OCI-M1 (cell line): ENCODE results near the gene POLR2J3.
"Not testable (repeated sequence)": the region's sequence is repeated elsewhere in the genome, so short reads cannot be mapped to it uniquely, and the experiment has no call there.

Source experiments
- DNase-seq: peaks from one replicate; lab custom pipeline; 2025; lab: John Stamatoyannopoulos, UW

POLR2J3 gene

DNA sequence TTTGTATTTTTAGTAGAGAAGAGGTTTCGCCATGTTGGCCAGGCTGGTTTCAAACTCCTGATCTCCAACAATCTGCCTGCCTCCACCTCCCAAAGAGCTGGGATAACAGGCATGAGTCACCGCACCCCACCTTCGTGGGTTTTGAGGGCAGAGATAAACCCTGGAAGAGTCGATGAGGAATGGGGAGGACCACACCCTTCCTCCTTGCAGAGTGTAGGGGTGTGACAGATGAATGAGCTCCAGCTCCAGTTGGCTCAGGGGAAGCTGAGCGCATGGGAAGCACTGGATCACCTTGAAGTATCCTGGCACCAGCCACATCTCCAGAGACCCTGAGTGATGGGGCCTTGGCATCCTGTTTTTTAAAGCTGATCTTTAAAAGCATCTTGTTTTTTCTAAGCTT is 11.1 kb upstream of the POLR2J3 start:
- not testable (repeated sequence) for DNase-seq

DNA sequence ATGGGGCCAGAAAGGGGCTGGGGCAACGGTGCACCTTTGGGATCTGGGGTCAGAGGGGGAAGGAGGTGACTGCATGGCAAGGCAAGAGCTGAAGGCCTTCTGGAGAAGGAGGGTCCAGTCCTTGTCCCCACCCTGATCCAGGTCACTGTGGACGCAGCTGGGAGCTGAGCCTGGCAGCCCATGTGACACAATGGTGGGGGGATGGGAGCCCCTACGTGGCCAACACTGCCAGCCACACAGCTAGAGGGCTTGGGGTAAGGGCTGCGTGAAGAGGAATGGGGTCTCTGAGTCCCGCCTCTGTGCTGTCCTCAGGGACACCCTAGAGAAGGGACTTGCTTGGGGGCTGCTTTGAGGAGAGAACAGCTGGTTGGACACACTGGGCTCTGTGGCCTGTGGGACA is 9.3 kb upstream of the POLR2J3 start:
- not testable (repeated sequence) for DNase-seq

DNA sequence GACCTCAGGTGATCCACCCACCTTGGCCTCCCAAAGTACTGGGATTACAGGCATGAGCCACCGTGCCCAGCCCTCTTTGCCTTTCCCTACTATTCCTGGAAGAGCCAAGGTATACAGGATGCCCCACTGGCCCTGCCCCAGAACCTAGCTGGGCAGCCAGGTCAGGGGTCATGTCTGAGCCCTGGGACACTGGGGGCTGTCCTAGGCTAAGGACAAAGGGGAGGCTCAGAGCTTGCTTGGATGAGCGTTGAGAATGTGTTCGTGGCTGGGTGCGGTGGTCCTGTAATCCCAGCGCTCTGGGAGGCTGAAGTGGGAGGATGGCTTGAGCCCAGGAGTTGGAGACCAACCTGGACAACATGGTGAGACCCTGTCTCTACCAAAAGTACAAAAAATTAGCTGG is 6.1 kb upstream of the POLR2J3 start:
- DNase-seq, result not testable (repeated sequence)

DNA sequence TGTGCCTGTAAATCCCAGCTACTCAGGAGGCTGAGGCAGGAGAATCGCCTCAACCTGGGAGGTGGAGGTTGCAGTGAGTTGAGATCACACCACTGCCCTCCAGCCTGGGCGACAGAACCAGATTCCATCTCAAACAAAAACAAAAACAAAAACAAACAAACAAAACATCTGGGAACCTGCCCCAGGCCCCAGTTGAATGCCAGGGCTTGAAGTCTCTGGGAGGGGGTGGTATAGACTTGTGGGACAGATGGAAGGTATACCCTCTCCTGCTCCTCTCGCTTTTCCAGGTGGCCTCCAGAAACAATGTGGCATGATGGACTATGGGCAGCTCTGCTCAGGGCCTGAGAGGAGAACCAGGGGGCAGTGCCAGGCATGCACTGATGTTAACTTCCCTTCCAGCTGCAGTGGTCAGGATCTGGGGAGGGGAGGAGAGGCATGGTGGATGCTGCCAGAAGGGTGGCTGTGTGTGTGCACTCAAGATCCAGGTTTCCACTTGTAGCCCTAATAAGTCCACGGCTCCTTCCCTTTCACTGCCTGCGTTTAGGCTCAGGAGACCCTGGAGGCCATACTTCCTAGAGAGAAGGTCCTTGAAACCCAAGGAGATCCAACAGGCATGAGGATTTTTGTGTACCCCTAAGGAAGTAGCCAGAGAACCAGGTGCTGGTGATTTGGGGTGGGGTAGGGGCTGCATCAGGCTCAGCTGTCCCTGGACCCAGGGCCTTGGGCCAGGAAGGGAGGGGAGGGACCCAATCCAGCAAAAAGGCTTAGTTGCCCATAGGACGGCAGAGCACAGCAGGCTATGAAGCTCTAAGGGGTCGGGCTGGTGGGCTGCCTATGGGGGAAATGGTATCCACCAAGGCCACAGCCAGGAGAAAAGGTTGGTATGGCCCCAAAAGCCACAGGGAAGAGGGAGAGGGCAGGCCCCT is 5.2 kb upstream of the POLR2J3 start:
- DNase-seq, result not testable (repeated sequence)

DNA sequence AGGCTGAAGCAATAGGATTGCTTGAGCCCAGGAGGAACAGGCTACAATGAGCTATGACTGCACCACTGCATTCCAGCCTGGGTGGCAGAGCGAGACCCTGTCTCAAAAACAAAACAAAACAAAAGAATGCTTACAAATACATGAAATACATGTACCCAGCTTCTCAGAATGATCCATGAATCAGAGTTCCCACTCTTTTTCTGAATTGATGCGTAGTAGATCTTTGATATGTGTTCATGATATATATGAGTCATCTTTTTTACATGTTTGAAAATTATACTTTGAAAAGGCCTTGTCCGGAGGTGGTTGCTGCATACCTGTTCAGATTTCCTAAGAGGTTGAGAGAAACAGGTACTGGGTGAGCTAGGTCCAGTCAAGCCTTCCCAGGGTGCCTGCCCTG is 4.0 kb upstream of the POLR2J3 start:
- DNase-seq, result not testable (repeated sequence)

DNA sequence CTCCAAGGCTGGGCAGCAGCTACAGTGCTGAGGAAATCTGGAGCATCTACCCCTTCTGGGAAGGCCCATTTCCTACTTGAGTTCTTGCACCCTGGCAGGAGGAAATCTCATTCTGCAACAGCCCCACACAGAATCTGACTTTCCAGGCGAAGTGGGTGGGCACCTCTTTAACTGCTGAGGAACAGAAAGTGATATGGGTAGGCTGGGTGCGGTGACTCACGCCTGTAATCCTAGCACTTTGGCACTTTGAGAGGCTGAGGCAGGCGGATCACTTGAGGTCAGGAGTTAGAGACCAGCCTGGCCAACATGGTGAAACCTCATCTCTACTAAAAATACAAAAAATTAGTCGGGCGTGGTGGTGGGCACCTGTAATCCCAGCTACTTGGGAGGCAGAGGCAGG is 2.2 kb upstream of the POLR2J3 start:
- DNase-seq, result not testable (repeated sequence)

DNA sequence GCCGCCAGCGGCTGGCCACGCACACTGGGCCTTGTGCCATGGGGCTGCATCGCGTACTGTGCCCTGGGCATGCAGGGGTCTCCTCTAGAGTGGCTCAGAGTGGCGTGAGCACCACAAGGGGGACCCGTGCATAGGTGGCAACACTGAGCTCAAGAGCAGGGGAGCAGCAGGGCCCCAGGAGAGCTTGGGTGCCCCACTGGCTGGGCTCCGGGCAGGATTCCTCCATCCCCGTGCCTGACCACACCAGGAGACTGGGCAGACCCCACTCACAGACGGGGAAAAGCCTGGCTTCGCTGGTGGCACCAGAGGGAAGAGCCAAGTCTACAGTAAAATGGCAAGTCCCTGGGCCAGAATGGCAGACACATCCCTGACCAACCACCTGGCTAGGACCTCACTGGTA is 3.8 kb downstream of the POLR2J3 start:
- not testable (repeated sequence) for DNase-seq

DNA sequence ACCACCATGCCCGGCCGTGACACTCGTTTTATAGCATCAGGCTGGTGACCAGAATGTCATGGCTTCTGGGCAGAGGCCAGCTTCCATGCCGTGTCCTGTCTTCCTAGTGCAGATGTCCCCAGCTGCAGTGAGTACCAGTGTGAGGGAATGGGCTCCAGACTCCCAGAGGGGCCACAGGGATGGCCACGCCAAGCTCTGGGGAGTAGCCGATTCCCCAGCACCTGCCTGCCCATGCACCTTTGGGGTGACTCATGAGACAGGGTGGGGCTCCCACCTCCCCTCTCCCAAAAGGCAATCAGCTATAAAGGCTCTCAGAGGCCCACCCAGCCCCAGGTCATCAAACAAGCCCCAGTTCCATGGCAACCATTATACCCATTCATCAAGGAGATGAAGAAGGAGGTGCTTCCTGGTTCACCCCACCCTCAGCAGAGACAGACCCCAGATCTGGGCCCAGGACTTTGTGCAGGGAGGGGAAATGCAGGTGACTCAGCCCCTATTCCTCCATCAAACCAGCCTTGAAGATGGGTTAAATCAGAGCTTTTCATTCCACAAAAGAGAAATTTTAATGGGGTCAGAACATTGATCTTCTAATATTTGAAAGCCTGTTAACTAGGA is 21.5 kb downstream of the POLR2J3 start, which contains the start of gene SPDYE2:
Gene SPDYE2 (plus strand): TSS at position 419 of the 615 bp plus-strand sequence. CDS start 2,030 bp downstream, outside the sequence.
- not testable (repeated sequence) for DNase-seq

DNA sequence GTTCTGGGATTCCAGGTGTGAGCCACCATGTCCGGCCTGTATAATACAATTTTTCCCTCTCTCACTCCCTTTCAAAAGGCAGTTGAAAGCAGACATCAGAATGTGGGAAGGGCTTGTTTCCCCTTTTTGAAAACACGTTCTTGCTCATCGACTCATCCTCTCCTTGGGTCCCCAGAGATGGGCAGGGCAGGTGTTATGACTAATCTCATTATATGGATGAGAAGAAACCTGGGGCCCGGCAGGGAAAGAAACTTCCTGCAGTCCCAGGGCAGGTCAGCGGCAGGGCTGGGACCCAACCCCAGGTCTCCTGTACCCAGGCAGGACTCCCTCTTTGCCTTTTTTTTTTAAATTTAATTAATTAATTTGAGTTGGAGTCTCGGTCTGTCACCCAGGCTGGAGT is 26.0 kb downstream of the POLR2J3 start:
- DNase-seq, result not testable (repeated sequence)

DNA sequence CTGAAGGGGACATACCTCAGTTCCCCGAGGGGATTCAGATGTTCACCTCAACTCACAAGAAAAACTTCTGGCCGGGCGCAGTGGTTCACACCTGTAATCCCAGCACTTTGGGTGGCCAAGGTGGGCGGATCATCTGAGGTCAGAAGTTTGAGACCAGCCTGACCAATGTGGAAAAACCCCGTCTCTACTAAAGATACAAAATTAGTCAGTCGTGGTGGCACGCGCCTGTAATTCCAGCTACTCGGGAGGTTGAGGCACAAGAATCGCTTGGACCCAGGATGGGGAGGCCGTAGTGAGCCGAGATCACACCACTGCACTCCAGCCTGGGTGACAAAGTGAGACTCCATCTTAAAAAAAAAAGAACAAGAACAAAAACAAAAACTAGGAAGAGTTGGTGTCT is 27.1 kb downstream of the POLR2J3 start:
- not testable (repeated sequence) for DNase-seq

DNA sequence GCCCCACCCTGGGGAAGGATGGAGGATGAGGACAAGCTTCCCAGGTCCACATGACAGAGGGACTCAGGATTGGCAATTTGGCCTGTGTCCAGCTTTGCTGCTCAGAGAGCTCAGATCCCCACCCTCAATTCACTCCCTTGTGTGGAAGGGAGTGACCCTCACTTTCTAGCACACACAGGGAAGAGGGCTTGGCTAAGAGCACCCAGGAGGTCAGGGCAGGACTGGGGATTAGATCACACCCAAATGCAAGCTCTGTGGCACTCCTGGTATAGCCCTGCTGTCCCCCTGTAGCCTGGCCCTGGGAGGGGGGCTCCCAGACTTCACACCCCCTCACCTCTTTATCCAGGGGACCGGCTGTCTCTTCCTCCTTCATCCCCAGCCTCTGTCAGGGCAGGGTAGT is 28.0 kb downstream of the POLR2J3 start:
- DNase-seq, result not testable (repeated sequence)

DNA sequence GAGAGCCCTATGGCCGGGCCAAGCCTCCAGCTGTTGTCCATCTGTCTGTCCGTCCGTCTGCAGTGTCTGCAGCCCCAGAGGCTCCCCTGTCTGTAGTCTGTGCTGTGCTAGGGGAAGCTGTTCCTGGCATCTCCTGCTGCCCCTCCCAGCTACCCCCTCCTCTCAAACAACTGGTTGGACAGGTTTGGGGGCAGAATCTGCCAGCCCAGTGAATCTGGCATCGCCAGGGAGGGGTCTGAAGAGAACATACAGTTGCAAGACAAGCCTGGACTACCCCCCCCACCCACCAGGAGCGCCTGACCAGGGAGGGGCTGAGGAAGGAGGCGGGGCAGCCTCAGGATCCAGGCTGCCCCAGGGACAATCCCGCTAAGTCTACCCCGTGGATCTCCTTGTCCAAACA is 28.8 kb downstream of the POLR2J3 start, which contains the start of gene UPK3BL2:
Gene UPK3BL2 (minus strand): TSS at position 101 of the 400 bp plus-strand sequence. CDS start 60 bp downstream, at position 41.
- DNase-seq, result not testable (repeated sequence)

DNA sequence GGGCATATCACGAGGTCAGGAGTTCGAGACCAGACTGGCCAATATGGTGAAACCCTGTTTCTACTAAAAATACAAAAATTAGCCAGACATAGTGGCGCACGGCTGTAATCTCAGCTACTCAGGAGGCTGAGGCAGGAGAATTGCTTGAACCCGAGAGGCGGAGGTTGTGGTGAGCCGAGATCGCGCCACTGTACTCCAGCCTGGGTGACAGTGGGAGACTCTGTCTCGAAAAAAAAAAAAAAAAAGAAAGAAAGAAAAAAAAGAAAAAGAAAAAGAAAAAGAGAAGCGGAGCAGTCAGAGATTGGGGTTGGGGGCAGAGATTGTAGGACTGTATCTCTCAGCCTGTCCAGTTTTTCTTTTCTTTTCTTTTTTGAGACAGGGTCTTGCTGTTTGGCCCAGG is 29.6 kb downstream of the POLR2J3 start:
- not testable (repeated sequence) for DNase-seq

DNA sequence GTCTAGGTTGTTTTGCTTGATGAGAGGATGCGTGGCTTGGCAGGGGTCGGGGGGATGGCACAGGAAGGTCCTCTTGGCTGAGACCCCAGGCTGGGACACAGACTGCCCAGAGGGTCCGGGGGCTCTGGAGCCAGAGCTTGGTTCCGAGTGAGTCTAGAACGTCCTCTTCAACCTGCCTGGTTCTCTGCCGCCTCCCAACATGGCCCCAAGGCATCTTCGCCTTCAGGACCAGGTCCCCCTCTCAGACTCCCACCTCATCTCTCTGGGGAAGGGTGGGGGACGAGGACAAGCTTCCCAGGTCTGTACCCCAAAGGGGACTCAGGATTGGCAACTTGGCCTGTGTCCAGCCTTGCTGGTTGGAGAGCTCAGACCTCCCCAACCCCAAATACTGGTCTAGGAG is 30.3 kb downstream of the POLR2J3 start:
- DNase-seq, result not testable (repeated sequence)

DNA sequence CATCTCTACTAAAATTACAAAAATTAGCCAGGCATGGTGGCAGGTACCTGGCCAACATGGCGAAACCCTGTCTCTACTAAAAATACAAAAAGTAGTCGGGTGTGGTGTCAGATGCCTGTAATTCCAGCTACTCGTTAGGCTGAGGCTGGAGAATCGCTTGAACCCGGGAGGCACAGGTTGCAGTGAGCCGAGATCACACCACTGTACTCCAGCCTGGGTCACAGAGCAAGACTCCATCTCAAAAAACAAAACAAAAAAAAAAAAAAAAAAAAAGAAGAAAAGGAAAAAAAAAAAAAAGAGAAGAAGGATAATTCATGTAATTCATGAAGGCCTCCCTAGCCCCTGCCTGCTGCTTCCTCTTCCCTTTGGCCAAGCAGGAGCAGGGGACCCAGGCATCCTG is 31.8 kb downstream of the POLR2J3 start:
- not testable (repeated sequence) for DNase-seq

DNA sequence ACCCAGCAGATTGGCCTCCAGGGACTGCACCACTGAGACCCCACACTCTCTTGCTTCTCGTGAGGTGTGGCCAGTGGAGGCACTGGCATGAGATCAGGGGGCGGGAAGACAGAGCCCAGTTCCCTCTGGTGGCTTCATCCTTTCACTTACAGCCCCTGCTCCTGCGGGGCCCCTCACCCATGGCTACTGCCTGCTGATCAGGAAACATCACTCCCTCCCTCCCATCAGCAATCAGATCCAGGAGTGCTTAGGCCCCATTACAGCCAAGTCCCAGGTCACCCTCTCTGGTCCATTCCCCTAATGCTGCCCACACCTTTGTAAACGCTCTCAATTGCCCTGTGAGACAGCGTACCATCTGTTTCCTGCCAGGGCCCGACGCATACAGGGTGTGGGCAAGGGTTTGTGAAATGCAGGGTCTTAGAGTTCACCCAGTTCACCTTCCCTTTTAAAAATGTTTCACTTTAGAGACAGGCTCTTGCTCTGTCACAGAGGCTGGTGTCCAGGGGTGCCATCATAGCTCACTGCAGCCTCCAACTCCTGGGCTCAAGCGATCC is 37.2 kb downstream of the POLR2J3 start:
- not testable (repeated sequence) for DNase-seq

DNA sequence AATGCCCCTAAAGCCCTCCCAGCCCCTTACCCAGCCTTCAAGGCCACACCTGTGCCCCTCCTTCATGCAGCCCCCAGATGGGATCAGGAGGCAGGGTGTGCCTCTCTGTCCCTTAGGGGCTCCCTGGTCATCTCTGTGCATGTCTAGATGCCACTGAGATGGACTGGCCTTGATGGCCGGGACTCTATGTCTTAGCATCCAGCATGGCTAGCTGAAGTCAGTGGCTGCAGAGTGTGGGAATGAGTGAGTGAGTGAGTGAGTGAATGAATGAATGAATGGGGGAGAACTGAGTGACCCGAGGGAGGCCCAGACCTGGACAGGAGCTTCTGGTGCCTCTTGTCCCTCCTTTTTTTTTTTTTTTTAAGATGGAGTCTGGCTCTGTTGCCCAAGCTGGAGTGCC is 40.3 kb downstream of the POLR2J3 start:
- DNase-seq, result not testable (repeated sequence)

DNA sequence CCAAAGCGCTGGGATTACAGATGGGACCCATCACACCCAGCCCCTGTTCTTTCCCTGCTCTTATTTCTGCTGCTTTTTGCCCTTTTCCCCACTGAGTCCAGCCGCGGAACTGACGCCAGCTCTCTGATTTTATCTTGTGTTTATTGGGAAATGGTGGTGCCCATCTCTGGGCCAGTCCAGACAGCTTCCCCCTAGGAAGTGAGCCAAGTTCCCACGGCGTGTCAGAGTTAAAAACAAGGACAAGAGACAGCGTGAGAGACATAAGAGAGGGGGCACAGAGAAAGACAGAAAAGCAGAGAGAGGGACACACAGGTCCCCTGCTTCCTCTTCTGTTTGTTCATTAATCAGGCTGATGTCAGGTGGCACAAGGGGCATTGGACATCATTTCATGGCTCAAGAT is 40.8 kb downstream of the POLR2J3 start:
- not testable (repeated sequence) for DNase-seq

DNA sequence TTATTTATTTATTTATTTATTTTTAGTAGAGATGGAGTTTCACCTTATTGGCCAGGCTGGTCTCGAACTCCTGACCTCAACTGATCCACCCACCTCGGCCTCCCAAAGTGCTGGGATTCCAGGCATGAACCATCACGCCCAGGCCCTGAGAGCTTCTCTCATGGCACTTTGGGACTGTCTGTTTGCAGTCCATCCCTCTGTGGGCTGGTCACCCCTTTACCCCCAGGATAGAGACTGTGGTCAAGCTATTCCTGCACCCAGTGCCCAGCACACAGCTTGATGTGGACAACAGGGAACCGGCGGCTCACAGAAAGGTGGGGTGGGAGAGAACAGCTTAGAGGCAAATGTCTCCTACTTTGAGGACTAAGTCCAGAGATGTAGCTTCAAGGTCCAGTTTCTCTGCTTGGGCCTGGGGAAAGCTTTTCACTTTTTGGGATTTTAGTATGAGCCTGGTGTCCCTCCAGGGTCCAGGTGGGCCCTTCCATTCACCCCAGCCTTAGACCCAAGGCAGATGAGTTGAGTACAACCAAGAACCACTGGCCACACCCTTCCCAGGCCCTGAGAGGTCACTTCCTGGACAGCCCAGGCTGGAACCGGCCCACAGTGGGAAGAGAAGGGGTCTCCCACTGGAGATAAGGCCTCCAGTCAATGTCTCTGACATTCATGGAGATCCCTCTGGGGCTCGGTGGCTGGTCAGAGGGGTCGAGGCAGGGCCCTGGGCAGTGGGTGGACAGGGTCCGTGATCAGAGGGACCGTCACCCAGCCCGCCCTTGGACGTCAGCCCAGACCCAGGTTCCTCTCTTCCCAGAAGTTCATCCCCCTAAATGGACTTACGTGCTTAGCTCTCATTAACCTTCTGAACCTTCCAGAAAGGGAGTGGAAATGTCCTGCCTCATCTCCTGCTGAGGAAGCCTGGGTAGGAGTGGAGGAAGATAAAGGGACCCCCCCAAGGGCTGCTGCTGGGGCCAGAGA is 44.3 kb downstream of the POLR2J3 start:
- not testable (repeated sequence) for DNase-seq

DNA sequence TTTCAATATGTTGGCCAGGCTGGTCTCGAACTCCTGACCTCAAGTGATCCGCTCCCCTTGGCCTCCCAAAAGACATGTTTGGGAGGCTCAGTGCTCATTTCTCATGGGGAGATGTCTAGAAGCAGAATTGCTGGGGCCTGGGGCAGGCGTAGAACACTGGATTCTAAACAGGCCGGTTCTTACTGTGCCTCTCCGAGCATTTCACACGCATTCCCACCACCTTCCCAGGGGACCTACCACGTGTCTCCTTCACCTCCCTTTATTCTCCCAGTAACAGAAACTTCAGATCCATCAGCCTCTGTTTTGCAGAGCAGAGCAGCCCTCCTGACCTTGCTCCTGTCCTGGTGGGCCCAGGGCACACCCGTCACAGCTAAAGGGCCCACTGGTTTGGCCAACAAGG is 45.2 kb downstream of the POLR2J3 start:
- DNase-seq, result not testable (repeated sequence)

DNA sequence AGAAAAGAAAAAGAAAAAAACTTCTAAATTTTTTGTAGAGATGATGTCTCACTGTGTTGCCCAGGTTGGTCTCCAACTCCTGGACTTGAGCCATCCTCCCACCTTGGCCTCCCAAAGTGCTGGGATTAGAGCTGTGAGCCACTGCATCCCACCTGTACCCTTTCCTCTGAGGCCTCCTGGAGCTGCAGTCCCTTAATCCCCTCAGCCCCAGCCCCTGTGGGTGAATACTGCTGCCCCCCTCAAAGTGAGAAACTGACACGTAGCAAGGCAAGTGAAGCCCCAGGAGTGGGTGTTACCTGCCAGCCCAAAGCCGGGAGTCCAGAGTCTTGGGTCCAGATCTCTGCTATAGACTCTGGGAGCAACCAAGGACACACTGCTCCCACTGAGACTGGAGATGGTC is 47.6 kb downstream of the POLR2J3 start:
- not testable (repeated sequence) for DNase-seq
